AG09309 (cell line): ENCODE data around the gene SPOPL.

Experiments
- DNase-seq: peaks from one replicate; pipeline ENCODE4 v3.0.0-alpha.2; 2010; ENCODE audit warnings: low read depth
- H3K4me3 ChIP-seq: 2 replicates; pipeline ENCODE4 v1.5.1; 2011; ENCODE audit warnings: mild to moderate bottlenecking, low read depth, low read length, moderate library complexity; ENCODE audit not compliant: control insufficient read depth
- CTCF ChIP-seq: IDR thresholded peaks from 2 replicates; pipeline ENCODE4 v1.5.1; 2011; ENCODE audit warnings: mild to moderate bottlenecking, low read depth, low read length, inconsistent platforms; ENCODE audit not compliant: insufficient read depth, control insufficient read depth; ENCODE audit errors: missing control alignments

SPOPL gene

GRCh38 chr2:138468617-138469016 lies 33.0 kb upstream of the SPOPL start:
- no peak for DNase-seq
- TF ChIP-seq CTCF: no peak
- H3K4me3 ChIP-seq: no peak overlapping the region

- no peak overlapping the region for H3K4me3 ChIP-seq
- no peak for TF ChIP-seq CTCF
- no peak for DNase-seq
These were observed 32.2 kb upstream of the SPOPL start for GRCh38 chr2:138469411-138469810.

- no peak for DNase-seq
- no peak overlapping the region for H3K4me3 ChIP-seq
- no peak for TF ChIP-seq CTCF
These were observed 30.6 kb upstream of the SPOPL start for GRCh38 chr2:138470941-138471340.

GRCh38 chr2:138474100-138474825 lies 27.3 kb upstream of the SPOPL start:
- H3K4me3 ChIP-seq: no peak overlapping the region
- no peak for DNase-seq
- TF ChIP-seq CTCF: no peak

GRCh38 chr2:138475277-138475776 lies 26.2 kb upstream of the SPOPL start:
- TF ChIP-seq CTCF: no peak
- DNase-seq: no peak
- H3K4me3 ChIP-seq: no peak overlapping the region

GRCh38 chr2:138476186-138476585 lies 25.4 kb upstream of the SPOPL start:
- no peak for DNase-seq
- TF ChIP-seq CTCF: no peak
- no peak overlapping the region for H3K4me3 ChIP-seq
